IMR-90 (cell line): ENCODE data around the gene TPST1. TPM values are rescaled to one million over a fixed set of nuclear protein-coding genes. Genes with fewer than 3 reads are reported as not detected.

ENCODE experiments used
- ATAC-seq: fragments of 200-7000 bp; cut with Tn5 transposase; 2 replicates; pipeline ENCODE4 v1.9.1; 2020; ENCODE audit warnings: low read depth, mild to moderate bottlenecking, moderate library complexity
- BruUV-seq: library from RNA; stranded (reverse); fragments of 400-500 nt; replicated peaks from 2 replicates; lab custom pipeline; 2021; lab: Mats Ljungman, UMichigan
- CTCF ChIA-PET: fragments of 300-600 bp; formaldehyde crosslinking; extraction: SDS; loops from one replicate; lab custom pipeline; 2021; ENCODE audit warnings: antibody characterized with exemption; lab: Yijun Ruan, JAX
- POLR2A ChIA-PET: fragments of 300-600 bp; sonication (Branson Sonifier 250); formaldehyde crosslinking; loops from one replicate; lab custom pipeline; 2022; ENCODE audit warnings: antibody characterized with exemption; ENCODE audit not compliant: unreplicated experiment; lab: Charles Lee
- DNase-seq: peaks from one replicate; pipeline ENCODE4 v3.0.0; 2013
- H2AFZ ChIP-seq: replicated peaks from 2 replicates; pipeline ENCODE3; 2013; ENCODE audit warnings: low read length, mild to moderate bottlenecking; ENCODE audit not compliant: poor library complexity
- H2AK5ac ChIP-seq: 2 replicates; pipeline ENCODE4 v1.6.1; 2013; ENCODE audit warnings: low read depth, low read length, inconsistent platforms
- H2AK9ac ChIP-seq: replicated peaks from 2 replicates; pipeline ENCODE3; 2013; ENCODE audit warnings: mild to moderate bottlenecking, low read depth, low read length, moderate library complexity; ENCODE audit not compliant: poor library complexity
- H2BK120ac ChIP-seq: 2 replicates; pipeline ENCODE4 v1.6.1; 2013; ENCODE audit warnings: low read depth, low read length, inconsistent platforms
- H2BK15ac ChIP-seq: 3 replicates; pipeline ENCODE4 v1.6.1; 2013; ENCODE audit warnings: low read depth, low read length, inconsistent platforms
- H2BK20ac ChIP-seq: 2 replicates; pipeline ENCODE4 v1.6.1; 2013; ENCODE audit warnings: low read depth, mild to moderate bottlenecking, inconsistent platforms, low read length, moderate library complexity
- H2BK5ac ChIP-seq: 2 replicates; pipeline ENCODE4 v1.6.1; 2013; ENCODE audit warnings: mild to moderate bottlenecking, low read depth, low read length, inconsistent platforms; ENCODE audit not compliant: poor library complexity, severe bottlenecking
- H3K14ac ChIP-seq: replicated peaks from 2 replicates; pipeline ENCODE4 v1.6.1; 2013; ENCODE audit warnings: low read depth, low read length, inconsistent platforms
- H3K18ac ChIP-seq: 2 replicates; pipeline ENCODE4 v1.6.1; 2013; ENCODE audit warnings: low read depth, low read length, control low read depth
- H3K23ac ChIP-seq: 2 replicates; pipeline ENCODE4 v1.6.1; 2013; ENCODE audit warnings: low read depth, low read length, inconsistent platforms
- H3K27ac ChIP-seq: 2 replicates; pipeline ENCODE4 v1.5.1; 2013; ENCODE audit warnings: mild to moderate bottlenecking, control low read depth, low read length; ENCODE audit not compliant: insufficient read depth
- H3K27me3 ChIP-seq: 2 replicates; pipeline ENCODE4 v1.6.1; 2013; ENCODE audit warnings: low read length; ENCODE audit not compliant: control insufficient read depth, insufficient read depth
- H3K36me3 ChIP-seq: 2 replicates; pipeline ENCODE4 v1.6.1; 2013; ENCODE audit warnings: low read length, mixed read lengths; ENCODE audit not compliant: control insufficient read depth, insufficient read depth
- H3K4ac ChIP-seq: 2 replicates; pipeline ENCODE4 v1.6.1; 2013; ENCODE audit warnings: low read depth, low read length, inconsistent platforms
- H3K4me1 ChIP-seq: 2 replicates; pipeline ENCODE4 v1.6.1; 2013; ENCODE audit warnings: low read length, mixed read lengths; ENCODE audit not compliant: control insufficient read depth, insufficient read depth
- H3K4me2 ChIP-seq: 2 replicates; pipeline ENCODE4 v1.6.1; 2013; ENCODE audit warnings: low read depth, mild to moderate bottlenecking, control low read depth, low read length, moderate library complexity
- H3K4me3 ChIP-seq: 2 replicates; pipeline ENCODE4 v1.5.1; 2013; ENCODE audit warnings: low read depth, mild to moderate bottlenecking, control low read depth, low read length, moderate library complexity; ENCODE audit not compliant: insufficient read depth
- H3K56ac ChIP-seq: 2 replicates; pipeline ENCODE4 v1.6.1; 2013; ENCODE audit warnings: low read length, inconsistent platforms; ENCODE audit not compliant: insufficient read depth; ENCODE audit errors: extremely low read depth
- H3K79me1 ChIP-seq, 2 experiments: 2 replicates each; pipeline ENCODE4 v1.6.1; 2013; ENCODE audit warnings: low read length in 2 of 2, inconsistent platforms in 1 of 2, low read depth in 1 of 2
- H3K9ac ChIP-seq: 2 replicates; pipeline ENCODE4 v1.6.1; 2013; ENCODE audit warnings: low read depth, low read length, control low read depth
- H3K9me1 ChIP-seq: 2 replicates; pipeline ENCODE4 v1.6.1; 2013; ENCODE audit warnings: low read length, inconsistent platforms; ENCODE audit not compliant: insufficient read depth
- H3K9me3 ChIP-seq: 2 replicates; pipeline ENCODE4 v1.6.1; 2013; ENCODE audit warnings: low read length; ENCODE audit not compliant: control insufficient read depth, insufficient read depth
- H4K20me1 ChIP-seq: 2 replicates; pipeline ENCODE4 v1.6.1; 2013; ENCODE audit warnings: low read length, inconsistent platforms; ENCODE audit not compliant: insufficient read depth
- H4K5ac ChIP-seq: 2 replicates; pipeline ENCODE4 v1.6.1; 2013; ENCODE audit warnings: mild to moderate bottlenecking, low read depth, low read length, control low read depth
- H4K8ac ChIP-seq, 2 experiments: 2 replicates each; pipeline ENCODE4 v1.6.1; 2013; ENCODE audit warnings: low read depth in 2 of 2, low read length in 2 of 2, control low read depth in 1 of 2, inconsistent platforms in 1 of 2
- H4K91ac ChIP-seq: 2 replicates; pipeline ENCODE4 v1.6.1; 2013; ENCODE audit warnings: low read depth, low read length, inconsistent platforms; ENCODE audit not compliant: insufficient read depth
- BHLHE40 ChIP-seq: fragments of 150-350 bp; IDR thresholded peaks from 2 replicates; pipeline ENCODE4 v1.6.1; 2016; ENCODE audit warnings: mild to moderate bottlenecking, low read depth, low read length
- CEBPB ChIP-seq: IDR thresholded peaks from 2 replicates; pipeline ENCODE4 v1.6.1; 2012; ENCODE audit warnings: low read depth, low read length, improper control_type of control experiment
- CHD1 ChIP-seq: IDR thresholded peaks from 2 replicates; pipeline ENCODE4 v1.6.1; 2012; ENCODE audit warnings: low read depth, low read length, improper control_type of control experiment
- FOS ChIP-seq: fragments of 150-350 bp; IDR thresholded peaks from 2 replicates; pipeline ENCODE4 v1.6.1; 2016; ENCODE audit warnings: low read depth, low read length
- MAFK ChIP-seq: IDR thresholded peaks from 2 replicates; pipeline ENCODE4 v1.6.1; 2012; ENCODE audit warnings: low read depth, low read length, improper control_type of control experiment
- MAZ ChIP-seq: IDR thresholded peaks from 2 replicates; pipeline ENCODE4 v1.6.1; 2012; ENCODE audit warnings: low read depth, mild to moderate bottlenecking, low read length, improper control_type of control experiment, moderate library complexity, borderline replicate concordance
- MXI1 ChIP-seq: IDR thresholded peaks from 2 replicates; pipeline ENCODE4 v1.6.1; 2012; ENCODE audit warnings: low read depth, mild to moderate bottlenecking, low read length, moderate library complexity, borderline replicate concordance
- RAD21 ChIP-seq: IDR thresholded peaks from 2 replicates; pipeline ENCODE4 v1.6.1; 2012; ENCODE audit warnings: low read length, improper control_type of control experiment
- RCOR1 ChIP-seq: IDR thresholded peaks from 2 replicates; pipeline ENCODE4 v1.6.1; 2012; ENCODE audit warnings: mild to moderate bottlenecking, low read length, improper control_type of control experiment; ENCODE audit not compliant: insufficient replicate concordance
- RFX5 ChIP-seq: IDR thresholded peaks from 2 replicates; pipeline ENCODE4 v1.8.0; 2012; ENCODE audit warnings: low read depth, mild to moderate bottlenecking, low read length, moderate library complexity
- WGBS, 2 experiments: methylation state at CpG; one replicate each; pipeline versions ENCODE4 v1.1.5 to v1.1.7; 2013; ENCODE audit warnings: missing lambda C conversion rate in 2 of 2; ENCODE audit not compliant: insufficient read length in 1 of 2; ENCODE audit errors: extremely low coverage in 2 of 2; 5-methylcytosine and 5-hydroxymethylcytosine counted together
- dilution Hi-C: fragments of 300-500 bp; cut with HindIII; formaldehyde crosslinking; loops from one replicate; pipeline ENCODE4 v1.14.3; 2018; ENCODE audit warnings: low sequenced_read_pairs; ENCODE audit not compliant: unreplicated experiment
- in situ Hi-C: fragments of 300-500 bp; cut with MboI; formaldehyde crosslinking; loops from 3 replicates; pipeline ENCODE4 v1.14.3; 2019; ENCODE audit warnings: low sequenced_read_pairs, inconsistent platforms, mixed read lengths
- intact Hi-C: fragments of 100-400 bp; cut with micrococcal nuclease; formaldehyde crosslinking; loops from 2 replicates; pipeline ENCODE4 v1.10.0; 2022
- polyA plus RNA-seq, 3 experiments: library from polyadenylated mRNA; depleted of rRNA; stranded (reverse); fragments of >200 nt; gene quantifications; 2 replicates each; pipeline ENCODE4 v1.2.3, GENCODE V29; 2012; ENCODE audit warnings: low replicate concordance in 1 of 3
- total RNA-seq: library from RNA; depleted of rRNA; stranded (reverse); fragments of >200 nt; gene quantifications from 2 replicates; pipeline ENCODE4 v1.2.3, GENCODE V29; 2012
- TF ChIP-seq, protein P1 (sequence below): fragments of 150-350 bp; IDR thresholded peaks from 2 replicates; pipeline ENCODE4 v1.6.1; 2017; ENCODE audit warnings: mild to moderate bottlenecking, antibody characterized with exemption, low read length, low read depth
- TF ChIP-seq, protein P2 (sequence below): conservative IDR thresholded peaks from 2 replicates; pipeline ENCODE4 v1.5.1; 2012; ENCODE audit warnings: mild to moderate bottlenecking, low read depth, low read length, improper control_type of control experiment
- TF ChIP-seq, protein P3 (sequence below): fragments of 150-350 bp; IDR thresholded peaks from 2 replicates; pipeline ENCODE4 v1.6.1; 2016; ENCODE audit warnings: low read depth, mild to moderate bottlenecking, low read length, moderate library complexity, borderline replicate concordance

Gene TPST1
- total and polyA plus RNA-seq, 2 of the 4 experiments (the other 2 are of a cell fraction), result 37.7 to 58.6 TPM

DNA sequence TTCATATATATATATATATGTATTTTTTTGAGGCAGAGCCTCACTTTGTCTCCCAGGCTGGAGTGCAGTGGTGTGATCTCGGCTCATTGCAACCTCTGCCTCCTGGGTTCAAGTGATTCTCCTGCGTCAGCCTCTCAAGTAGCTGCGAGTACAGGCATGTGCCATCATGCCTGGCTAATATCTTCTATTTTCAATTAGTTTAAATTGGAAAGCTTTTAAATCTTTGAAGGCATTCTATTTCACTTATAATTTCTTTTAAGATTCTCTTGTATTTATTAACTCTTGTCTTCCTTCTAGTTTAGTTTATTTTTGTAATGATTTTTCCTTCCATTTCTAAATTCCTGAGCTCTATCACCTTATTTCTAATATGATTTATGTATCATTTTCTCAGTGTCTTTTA is 71.2 kb downstream of the TPST1 start:
- H3K36me3 ChIP-seq, result no peaks in the 10 kb centered on the region; the same call in 1 of the 2 replicates
- H3K9ac ChIP-seq, result no peak overlapping the region
- H3K79me1 ChIP-seq, result peaks cover 27 to 44% of the 10 kb centered on the region in 2 experiments
- TF ChIP-seq RFX5 (no peak), CEBPB (no peak), BHLHE40 (no peak), RCOR1 (no peak), MAFK (no peak), MXI1 (no peak), FOS (no peak), RAD21 (no peak), MAZ (no peak), CHD1 (no peak)
- TF ChIP-seq, protein P1, sequence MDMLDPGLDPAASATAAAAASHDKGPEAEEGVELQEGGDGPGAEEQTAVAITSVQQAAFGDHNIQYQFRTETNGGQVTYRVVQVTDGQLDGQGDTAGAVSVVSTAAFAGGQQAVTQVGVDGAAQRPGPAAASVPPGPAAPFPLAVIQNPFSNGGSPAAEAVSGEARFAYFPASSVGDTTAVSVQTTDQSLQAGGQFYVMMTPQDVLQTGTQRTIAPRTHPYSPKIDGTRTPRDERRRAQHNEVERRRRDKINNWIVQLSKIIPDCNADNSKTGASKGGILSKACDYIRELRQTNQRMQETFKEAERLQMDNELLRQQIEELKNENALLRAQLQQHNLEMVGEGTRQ, result no peak
- TF ChIP-seq, protein P2, sequence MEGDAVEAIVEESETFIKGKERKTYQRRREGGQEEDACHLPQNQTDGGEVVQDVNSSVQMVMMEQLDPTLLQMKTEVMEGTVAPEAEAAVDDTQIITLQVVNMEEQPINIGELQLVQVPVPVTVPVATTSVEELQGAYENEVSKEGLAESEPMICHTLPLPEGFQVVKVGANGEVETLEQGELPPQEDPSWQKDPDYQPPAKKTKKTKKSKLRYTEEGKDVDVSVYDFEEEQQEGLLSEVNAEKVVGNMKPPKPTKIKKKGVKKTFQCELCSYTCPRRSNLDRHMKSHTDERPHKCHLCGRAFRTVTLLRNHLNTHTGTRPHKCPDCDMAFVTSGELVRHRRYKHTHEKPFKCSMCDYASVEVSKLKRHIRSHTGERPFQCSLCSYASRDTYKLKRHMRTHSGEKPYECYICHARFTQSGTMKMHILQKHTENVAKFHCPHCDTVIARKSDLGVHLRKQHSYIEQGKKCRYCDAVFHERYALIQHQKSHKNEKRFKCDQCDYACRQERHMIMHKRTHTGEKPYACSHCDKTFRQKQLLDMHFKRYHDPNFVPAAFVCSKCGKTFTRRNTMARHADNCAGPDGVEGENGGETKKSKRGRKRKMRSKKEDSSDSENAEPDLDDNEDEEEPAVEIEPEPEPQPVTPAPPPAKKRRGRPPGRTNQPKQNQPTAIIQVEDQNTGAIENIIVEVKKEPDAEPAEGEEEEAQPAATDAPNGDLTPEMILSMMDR, result no peak
- TF ChIP-seq, protein P3, sequence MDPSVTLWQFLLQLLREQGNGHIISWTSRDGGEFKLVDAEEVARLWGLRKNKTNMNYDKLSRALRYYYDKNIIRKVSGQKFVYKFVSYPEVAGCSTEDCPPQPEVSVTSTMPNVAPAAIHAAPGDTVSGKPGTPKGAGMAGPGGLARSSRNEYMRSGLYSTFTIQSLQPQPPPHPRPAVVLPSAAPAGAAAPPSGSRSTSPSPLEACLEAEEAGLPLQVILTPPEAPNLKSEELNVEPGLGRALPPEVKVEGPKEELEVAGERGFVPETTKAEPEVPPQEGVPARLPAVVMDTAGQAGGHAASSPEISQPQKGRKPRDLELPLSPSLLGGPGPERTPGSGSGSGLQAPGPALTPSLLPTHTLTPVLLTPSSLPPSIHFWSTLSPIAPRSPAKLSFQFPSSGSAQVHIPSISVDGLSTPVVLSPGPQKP, result no peak
- dilution Hi-C loops, result no loop called here
- no peak overlapping the region for H2BK120ac ChIP-seq
- H2BK20ac ChIP-seq, result no peak overlapping the region
- intact Hi-C loops, result no loop called here
- H4K5ac ChIP-seq, result no peak overlapping the region
- CTCF ChIA-PET, result interaction anchor here (0.6 kb wide), 1 partner anchor 81 kb away, joined by 3 read pairs; no protein-coding TSS in a partner anchor
- no peaks in the 10 kb centered on the region for H3K9me3 ChIP-seq
- no peak overlapping the region for H2AK9ac ChIP-seq
- no peak overlapping the region for H3K4me2 ChIP-seq
- in situ Hi-C loops, result no loop called here
- H3K56ac ChIP-seq, result no peak overlapping the region
- no peak overlapping the region for H2BK5ac ChIP-seq
- POLR2A ChIA-PET, result no interaction called here
- H3K27ac ChIP-seq, result no peak overlapping the region
- no peak overlapping the region for H3K18ac ChIP-seq
- ATAC-seq (no peak), DNase-seq (no peak)
- no peak overlapping the region for H3K4ac ChIP-seq
- no peak overlapping the region for H3K14ac ChIP-seq
- no peaks in the 10 kb centered on the region for H4K20me1 ChIP-seq
- H2BK15ac ChIP-seq, result no peak overlapping the region
- no peaks in the 10 kb centered on the region for H3K27me3 ChIP-seq
- no peak overlapping the region for H3K4me3 ChIP-seq
- H3K9me1 ChIP-seq, result peaks cover 5% of the 10 kb centered on the region; the same call in 1 of the 2 replicates
- H4K91ac ChIP-seq, result no peak overlapping the region
- WGBS, 2 experiments, result no CpG with 5 or more reads among the region's 3 CpGs
- H2AK5ac ChIP-seq, result no peak overlapping the region
- H2AFZ ChIP-seq, result no peak overlapping the region
- no peak overlapping the region for H4K8ac ChIP-seq
- H3K4me1 ChIP-seq, result peaks cover 8% of the 10 kb centered on the region
- BruUV-seq, result no TSS peak
- no peak overlapping the region for H3K23ac ChIP-seq
